ENCODE measurements around the gene YPEL5.

DNA sequence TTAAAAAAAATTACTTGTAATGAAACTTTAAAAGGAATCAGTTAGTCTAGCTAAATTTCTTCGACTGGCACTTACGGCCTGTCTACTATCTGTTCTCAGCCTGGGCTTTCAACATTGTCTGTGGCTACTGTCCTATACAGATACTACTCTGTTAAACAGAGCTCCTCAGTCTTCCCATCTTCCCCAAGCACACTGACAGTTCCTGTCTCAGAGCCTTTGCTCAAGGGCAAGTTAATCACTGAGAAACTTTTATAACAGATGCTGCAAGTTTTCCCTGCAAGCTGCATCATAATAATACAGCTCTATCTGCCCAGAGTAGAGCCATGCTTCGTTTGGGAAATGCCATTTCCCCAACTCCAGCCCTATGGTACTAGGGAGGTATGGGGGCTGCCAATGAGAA, 11.3 kb upstream of the YPEL5 start:
- TF ChIP-seq POLR2A (IDR thresholded peaks at IDR 0.05) = no peak
- TF ChIP-seq POLR2AphosphoS5 (IDR thresholded peaks at IDR 0.05) = no peak
- TF ChIP-seq, protein P1, sequence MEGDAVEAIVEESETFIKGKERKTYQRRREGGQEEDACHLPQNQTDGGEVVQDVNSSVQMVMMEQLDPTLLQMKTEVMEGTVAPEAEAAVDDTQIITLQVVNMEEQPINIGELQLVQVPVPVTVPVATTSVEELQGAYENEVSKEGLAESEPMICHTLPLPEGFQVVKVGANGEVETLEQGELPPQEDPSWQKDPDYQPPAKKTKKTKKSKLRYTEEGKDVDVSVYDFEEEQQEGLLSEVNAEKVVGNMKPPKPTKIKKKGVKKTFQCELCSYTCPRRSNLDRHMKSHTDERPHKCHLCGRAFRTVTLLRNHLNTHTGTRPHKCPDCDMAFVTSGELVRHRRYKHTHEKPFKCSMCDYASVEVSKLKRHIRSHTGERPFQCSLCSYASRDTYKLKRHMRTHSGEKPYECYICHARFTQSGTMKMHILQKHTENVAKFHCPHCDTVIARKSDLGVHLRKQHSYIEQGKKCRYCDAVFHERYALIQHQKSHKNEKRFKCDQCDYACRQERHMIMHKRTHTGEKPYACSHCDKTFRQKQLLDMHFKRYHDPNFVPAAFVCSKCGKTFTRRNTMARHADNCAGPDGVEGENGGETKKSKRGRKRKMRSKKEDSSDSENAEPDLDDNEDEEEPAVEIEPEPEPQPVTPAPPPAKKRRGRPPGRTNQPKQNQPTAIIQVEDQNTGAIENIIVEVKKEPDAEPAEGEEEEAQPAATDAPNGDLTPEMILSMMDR (IDR thresholded peaks at IDR 0.05) = no peak
